GM12878 (cell line): ENCODE data around the gene PTPN5. TPM values are rescaled to one million over a fixed set of nuclear protein-coding genes. Genes with fewer than 3 reads are reported as not detected.

Experiments
- ATAC-seq: fragments of 200-7000 bp; cut with Tn5 transposase; 3 replicates; pipeline ENCODE4 v1.9.1; 2020; ENCODE audit warnings: mild to moderate bottlenecking, moderate library complexity
- BruUV-seq: library from RNA; stranded (reverse); fragments of 400-500 nt; replicated peaks from 2 replicates; lab custom pipeline; 2021; lab: Mats Ljungman, UMichigan
- CTCF ChIA-PET: fragments of 300-600 bp; sonication (Branson Sonifier 250); formaldehyde crosslinking; extraction: SDS; loops from one replicate; lab custom pipeline; 2021; ENCODE audit warnings: inconsistent platforms; lab: Yijun Ruan, JAX
- POLR2A ChIA-PET: fragments of 350-600 bp; formaldehyde crosslinking; extraction: SDS; loops from one replicate; lab custom pipeline; 2021; ENCODE audit warnings: inconsistent platforms; lab: Charles Lee
- RAD21 ChIA-PET: fragments of 300-600 bp; sonication (Branson Sonifier 250); formaldehyde crosslinking; loops from one replicate; lab custom pipeline; 2023; ENCODE audit warnings: antibody characterized with exemption; ENCODE audit not compliant: unreplicated experiment; lab: Charles Lee
- SMC1A ChIA-PET: fragments of 300-600 bp; sonication (Branson Sonifier 250); formaldehyde crosslinking; loops from one replicate; lab custom pipeline; 2023; ENCODE audit not compliant: unreplicated experiment, uncharacterized antibody; lab: Charles Lee
- DNase-seq: peaks from one replicate; pipeline ENCODE4 v3.0.0-alpha.2; 2011; ENCODE audit warnings: low read depth, low spot score
- FAIRE-seq: peaks from 3 replicates; lab custom pipeline; 2011; peaks lifted over from hg19 to GRCh38; lab: Jason Lieb, UNC
- H2AFZ ChIP-seq: 2 replicates; pipeline ENCODE4 v1.6.0; 2011; ENCODE audit warnings: low read depth, low read length, control low read depth; ENCODE audit not compliant: control insufficient read depth
- H3K27ac ChIP-seq: 2 replicates; pipeline ENCODE4 v1.5.1; 2011; ENCODE audit warnings: control low read depth; ENCODE audit not compliant: control insufficient read depth, insufficient read depth
- H3K27me3 ChIP-seq, 2 experiments: replicated peaks in 1 of 2; 2 replicates each; pipeline versions ENCODE4 v1.6.0 to v1.6.1; 2011; ENCODE audit warnings: low read length in 1 of 2; ENCODE audit not compliant: control insufficient read depth in 2 of 2, insufficient read depth in 2 of 2
- H3K36me3 ChIP-seq, 2 experiments: 2 replicates each; pipeline ENCODE4 v1.5.1; 2011; ENCODE audit warnings: low read length in 1 of 2; ENCODE audit not compliant: control insufficient read depth in 2 of 2, insufficient read depth in 2 of 2
- H3K4me1 ChIP-seq: 2 replicates; pipeline ENCODE4 v1.6.1; 2011; ENCODE audit warnings: mild to moderate bottlenecking, low read length, moderate library complexity, mixed read lengths; ENCODE audit not compliant: control insufficient read depth, insufficient read depth
- H3K4me2 ChIP-seq: 2 replicates; pipeline ENCODE4 v1.6.0; 2011; ENCODE audit warnings: control low read depth; ENCODE audit not compliant: control insufficient read depth, insufficient read depth
- H3K4me3 ChIP-seq: fragments of 200-600 bp; sonication (generic); 2 replicates; pipeline ENCODE4 v1.5.1; 2016
- H3K79me2 ChIP-seq: 2 replicates; pipeline ENCODE4 v1.6.0; 2011; ENCODE audit warnings: low read length; ENCODE audit not compliant: control insufficient read depth, insufficient read depth
- H3K9ac ChIP-seq: 2 replicates; pipeline ENCODE4 v1.8.0; 2011; ENCODE audit warnings: low read length, control low read depth, mixed read lengths; ENCODE audit not compliant: control insufficient read depth, insufficient read depth
- H3K9me3 ChIP-seq: replicated peaks from 3 replicates; pipeline ENCODE4 v1.5.1; 2011; ENCODE audit warnings: mild to moderate bottlenecking, low read length; ENCODE audit not compliant: control insufficient read depth, insufficient read depth
- H4K20me1 ChIP-seq: 2 replicates; pipeline ENCODE4 v1.6.0; 2011; ENCODE audit not compliant: control insufficient read depth, insufficient read depth
- ATF3 ChIP-seq: IDR thresholded peaks from 2 replicates; pipeline ENCODE4 v1.6.1; 2011; ENCODE audit warnings: low read depth, mild to moderate bottlenecking, low read length, moderate library complexity, borderline replicate concordance; ENCODE audit errors: extremely low read depth
- ATF7 ChIP-seq: fragments of 450-650 bp; IDR thresholded peaks from 2 replicates; pipeline ENCODE4 v1.6.1; 2016; ENCODE audit warnings: low read depth, mild to moderate bottlenecking
- EGR1 ChIP-seq, 2 experiments: IDR thresholded peaks; 1 replicate in 1 of 2; 2 replicates in 1 of 2; pipeline ENCODE4 v1.6.1; 2011 to 2012; ENCODE audit warnings: low read depth in 2 of 2, low read length in 2 of 2, borderline replicate concordance in 1 of 2, mild to moderate bottlenecking in 1 of 2, moderate library complexity in 1 of 2
- ESRRA ChIP-seq: IDR thresholded peaks from 2 replicates; pipeline ENCODE4 v1.6.1; 2012; ENCODE audit warnings: mild to moderate bottlenecking, low read length, improper control_type of control experiment
- HDAC6 ChIP-seq: fragments of 200-600 bp; sonication (generic); IDR thresholded peaks from one replicate; pipeline ENCODE4 v1.8.0; 2017; ENCODE audit warnings: antibody characterized with exemption; ENCODE audit not compliant: unreplicated experiment
- IRF3 ChIP-seq: fragments of 450-650 bp; IDR thresholded peaks from 2 replicates; pipeline ENCODE4 v1.6.1; 2014; ENCODE audit warnings: mild to moderate bottlenecking
- MEF2B ChIP-seq: fragments of 450-650 bp; IDR thresholded peaks from 2 replicates; pipeline ENCODE4 v1.6.1; 2018; ENCODE audit warnings: mild to moderate bottlenecking, moderate library complexity; ENCODE audit not compliant: partially characterized antibody, poor library complexity, severe bottlenecking
- NFIC ChIP-seq: IDR thresholded peaks from 2 replicates; pipeline ENCODE4 v1.6.1; 2012; ENCODE audit warnings: low read depth, mild to moderate bottlenecking, inconsistent platforms, low read length, moderate library complexity
- POLR2AphosphoS5 ChIP-seq: IDR thresholded peaks from 2 replicates; pipeline ENCODE4 v1.6.1; 2011; ENCODE audit warnings: mild to moderate bottlenecking, low read length, inconsistent platforms
- RCOR1 ChIP-seq: conservative IDR thresholded peaks from 2 replicates; pipeline ENCODE4 v1.6.1; 2012; ENCODE audit warnings: low read depth, low read length, improper control_type of control experiment
- RFX5 ChIP-seq: IDR thresholded peaks from 2 replicates; pipeline ENCODE4 v1.6.1; 2011; ENCODE audit warnings: low read depth, low read length, improper control_type of control experiment
- SIN3A ChIP-seq: IDR thresholded peaks from 2 replicates; pipeline ENCODE4 v1.6.1; 2012; ENCODE audit warnings: low read depth, low read length, improper control_type of control experiment
- SKIL ChIP-seq: fragments of 450-650 bp; IDR thresholded peaks from 2 replicates; pipeline ENCODE4 v1.6.1; 2017; ENCODE audit warnings: mild to moderate bottlenecking, low read depth, inconsistent platforms; ENCODE audit not compliant: poor library complexity, severe bottlenecking
- TARDBP ChIP-seq: IDR thresholded peaks from 2 replicates; pipeline ENCODE4 v1.6.1; 2016; ENCODE audit warnings: borderline replicate concordance
- ZBTB33 ChIP-seq: fragments of 450-650 bp; IDR thresholded peaks from 2 replicates; pipeline ENCODE4 v1.6.1; 2017; ENCODE audit warnings: mild to moderate bottlenecking
- ZNF384 ChIP-seq: IDR thresholded peaks from 2 replicates; pipeline ENCODE4 v1.6.1; 2012; ENCODE audit warnings: low read depth, mild to moderate bottlenecking, low read length, improper control_type of control experiment, borderline replicate concordance
- WGBS: methylation state at CpG from one replicate; pipeline ENCODE4 v1.1.6; 2016; ENCODE audit warnings: low lambda C conversion rate; ENCODE audit not compliant: insufficient replicate concordance, insufficient coverage; ENCODE audit errors: missing lambda C conversion rate; 5-methylcytosine and 5-hydroxymethylcytosine counted together
- in situ Hi-C: fragments of 300-500 bp; cut with MboI; formaldehyde crosslinking; loops from 9 replicates; pipeline ENCODE4 v1.14.3; 2018; ENCODE audit warnings: mixed read lengths
- intact Hi-C: fragments of 100-400 bp; cut with micrococcal nuclease; formaldehyde crosslinking; loops from one replicate; pipeline ENCODE4 v1.14.2; 2022; ENCODE audit not compliant: unreplicated experiment
- polyA plus RNA-seq, 11 experiments: library from polyadenylated mRNA; depleted of rRNA in 4 of 11; unstranded in 6 of 11; stranded (reverse) in 5 of 11; fragments of >200 nt; fragmentation: Nextera tagmentation in 4 of 11; fragmentation: Illumina TruSeq in 1 of 11; extraction: Ambion mirVana in 4 of 11; extraction: Trizol in 1 of 11; gene quantifications; 1 replicate in 1 of 11; 2 replicates in 10 of 11; pipeline versions ENCODE4 v1.2.1 to v1.2.3, GENCODE V29; 2011 to 2016; ENCODE audit warnings: inconsistent platforms in 2 of 11, missing spikeins in 2 of 11, low read depth in 1 of 11
- total RNA-seq, 4 experiments: library from RNA; depleted of rRNA in 3 of 4; stranded (reverse); fragments of >200 nt in 3 of 4; fragmentation: Illumina TruSeq in 1 of 4; extraction: Trizol in 1 of 4; gene quantifications; 2 replicates each; pipeline versions ENCODE4 v1.2.1 to v1.2.3, GENCODE V29; 2013 to 2021

The PTPN5 gene
- total and polyA plus RNA-seq, 10 of the 15 experiments (the other 5 are each of a cell fraction or from before 2014, with no cell fraction given), result 0.04 to 0.06 (median 0.05) TPM; not detected in 7

- H3K27me3 ChIP-seq, result peaks cover 3 to 7% of the 10 kb centered on the region in 2 experiments; a peak in 3 of 4 replicates
- 0 out of 2 replicates have a peak, but pooled peaks cover 3% of the 10 kb centered on the region for H3K4me1 ChIP-seq
- H3K4me3 ChIP-seq, result no peak overlapping the region
- no peak overlapping the region for H3K4me2 ChIP-seq
- no peak overlapping the region for H2AFZ ChIP-seq
- SMC1A ChIA-PET, result no interaction called here
- 6% methylated on average over 5 of the region's 5 CpGs for WGBS
- no peak overlapping the region for H3K27ac ChIP-seq
- no TSS peak for BruUV-seq
- H3K79me2 ChIP-seq, result no peaks in the 10 kb centered on the region
- H4K20me1 ChIP-seq, result no peaks in the 10 kb centered on the region
- no peak for FAIRE-seq
- no peak for DNase-seq
- H3K9me3 ChIP-seq, result no peaks in the 10 kb centered on the region; the same call in 2 of the 3 replicates
- POLR2A ChIA-PET, result no interaction called here
- H3K36me3 ChIP-seq, result no peaks in the 10 kb centered on the region
- CTCF ChIA-PET, result interaction anchor here (1.0 kb wide), 1 partner anchor 10 kb away, joined by 3 read pairs; no protein-coding TSS in a partner anchor
- ATAC-seq, result peak; percentile 78
- intact Hi-C loops (no loop called here), in situ Hi-C loops (no loop called here)
- RAD21 ChIA-PET, result no interaction called here
- H3K9ac ChIP-seq, result no peak overlapping the region
- TF ChIP-seq IRF3 (no peak), EGR1 (IDR thresholded peaks at IDR 0.05; ENCODE audit: borderline replicate concordance in 1 of 2, low read depth in 2 of 2, low read length in 2 of 2) (no peak), ATF7 (no peak), ESRRA (no peak), HDAC6 (no peak), SKIL (no peak), ZBTB33 (no peak), MEF2B (no peak), NFIC (no peak), POLR2AphosphoS5 (no peak), TARDBP (no peak), SIN3A (no peak), RFX5 (no peak), ATF3 (no peak), ZNF384 (no peak), RCOR1 (no peak)
Measured at GRCh38 chr11:18710545-18710944, 81.1 kb downstream of the PTPN5 start.
